Dermis microvascular lymphatic vessel endothelial cell (primary cell): Measurements from ENCODE around the gene TSPAN9. TPM values are rescaled to one million over a fixed set of nuclear protein-coding genes. Genes with fewer than 3 reads are reported as not detected.
"Not testable (repeated sequence)": the region's sequence is repeated elsewhere in the genome, so short reads cannot be mapped to it uniquely, and the experiment has no call there.

Experiments
- DNase-seq, 2 donors: peaks; one replicate each; pipeline versions ENCODE4 v3.0.0 to v3.0.0-alpha.2; 2010; ENCODE audit warnings: low read depth in 2 of 2
- total RNA-seq: library from RNA; depleted of rRNA; stranded (reverse); fragments of >200 nt; gene quantifications from 2 replicates; pipeline ENCODE4 v1.2.1, GENCODE V29; 2014

Gene TSPAN9
- total RNA-seq, 1 donor from 2014 or later: 68.3 TPM

DNA sequence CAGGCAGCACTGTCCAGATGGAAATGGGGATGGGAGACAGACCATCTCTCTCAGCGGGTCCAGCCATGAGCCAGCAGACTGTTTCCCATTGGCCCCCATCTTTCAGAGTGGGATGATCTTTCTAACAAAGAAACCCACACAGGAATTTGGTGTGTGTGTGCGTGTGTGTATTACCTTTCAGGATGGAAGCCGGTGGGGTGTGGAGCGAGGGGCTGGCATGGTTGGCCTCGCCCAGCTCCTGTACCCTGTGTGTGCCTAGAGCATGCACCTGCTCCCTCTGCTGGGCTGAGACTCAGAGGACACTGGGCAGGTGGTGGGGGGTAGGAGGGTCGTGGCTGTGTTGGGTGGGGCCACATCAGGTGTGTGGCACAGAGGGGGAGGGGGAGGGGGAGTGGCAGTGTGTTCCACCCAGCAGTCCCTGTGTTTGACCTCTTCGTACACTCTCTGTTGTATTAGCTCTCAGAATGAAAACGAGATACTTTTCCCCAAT lies 33.0 kb upstream of the TSPAN9 start:
- no peak for DNase-seq

DNA sequence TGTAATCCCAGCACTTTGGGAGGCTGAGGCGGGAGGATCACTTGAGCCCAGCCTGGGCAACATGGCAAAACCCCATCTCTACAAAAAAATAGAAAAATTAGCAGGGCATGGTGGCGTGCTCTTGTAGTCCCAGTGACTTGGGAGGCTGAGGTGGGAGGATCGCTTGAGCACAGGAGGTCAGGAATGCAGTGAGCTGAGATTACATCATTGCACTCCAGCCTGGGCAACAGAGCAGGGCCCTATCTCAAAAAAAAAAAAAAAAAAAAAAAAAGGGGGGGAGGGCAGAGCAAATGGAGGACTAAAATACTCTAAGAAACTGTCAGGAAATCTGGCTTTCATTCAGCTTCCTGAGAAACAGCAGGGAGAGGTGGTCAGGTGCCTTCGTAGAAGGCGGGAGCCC lies 31.7 kb upstream of the TSPAN9 start:
- DNase-seq: no peak

DNA sequence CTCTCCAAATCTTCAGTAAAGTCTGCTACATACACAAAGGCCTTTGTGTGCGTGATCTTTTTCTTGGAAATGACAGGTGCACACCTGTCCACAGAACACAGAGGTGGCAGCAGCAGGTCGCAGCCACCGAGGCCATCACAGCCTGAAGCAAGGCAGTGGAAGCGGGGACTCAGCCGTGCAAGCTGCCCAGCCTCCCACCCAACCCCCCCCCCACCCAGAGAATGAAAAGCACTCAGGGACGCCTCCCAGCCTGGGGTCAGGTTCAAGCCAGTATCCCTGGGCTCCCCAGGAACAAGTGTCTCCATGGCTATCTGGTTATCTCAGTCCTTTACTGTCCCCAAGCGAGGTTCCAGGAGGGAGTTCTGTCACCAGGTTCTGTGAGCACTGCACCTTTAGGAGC lies 31.2 kb upstream of the TSPAN9 start:
- no peak for DNase-seq

DNA sequence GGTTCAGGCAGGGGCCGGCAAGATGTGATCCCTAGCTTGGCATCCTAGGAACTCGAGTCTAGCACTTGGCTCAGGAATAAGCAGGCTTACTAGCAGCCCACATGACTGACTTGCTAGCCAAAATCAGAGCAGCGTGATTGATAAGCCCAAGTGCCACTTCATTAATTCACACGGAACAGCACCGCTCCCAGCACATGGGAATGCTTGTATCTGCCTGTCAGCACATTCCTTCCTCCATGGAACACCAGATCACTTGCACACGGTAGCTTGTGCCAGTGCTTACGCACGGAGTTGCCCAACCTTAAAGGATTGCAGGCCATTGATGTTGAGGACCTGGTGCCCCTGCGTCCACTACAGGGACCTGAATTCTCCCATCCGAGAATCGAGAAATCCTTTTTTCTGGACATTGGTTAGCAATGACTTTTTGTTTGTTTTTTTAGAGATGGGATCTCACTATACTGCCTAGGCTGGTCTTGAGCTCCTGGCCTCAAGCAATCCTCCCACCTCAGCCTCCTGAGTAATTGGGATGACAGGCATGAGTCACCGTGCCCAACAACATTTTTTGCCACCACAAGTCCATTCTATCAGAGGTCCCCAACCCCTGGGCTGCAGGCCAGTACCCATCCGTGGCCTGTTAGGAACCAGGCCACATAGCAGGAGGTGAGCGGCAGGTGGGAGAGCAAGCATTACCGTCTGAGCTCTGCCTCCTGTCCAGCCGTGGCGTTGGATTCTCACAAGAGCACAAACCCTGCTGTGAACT lies 30.6 kb upstream of the TSPAN9 start:
- no peak for DNase-seq

DNA sequence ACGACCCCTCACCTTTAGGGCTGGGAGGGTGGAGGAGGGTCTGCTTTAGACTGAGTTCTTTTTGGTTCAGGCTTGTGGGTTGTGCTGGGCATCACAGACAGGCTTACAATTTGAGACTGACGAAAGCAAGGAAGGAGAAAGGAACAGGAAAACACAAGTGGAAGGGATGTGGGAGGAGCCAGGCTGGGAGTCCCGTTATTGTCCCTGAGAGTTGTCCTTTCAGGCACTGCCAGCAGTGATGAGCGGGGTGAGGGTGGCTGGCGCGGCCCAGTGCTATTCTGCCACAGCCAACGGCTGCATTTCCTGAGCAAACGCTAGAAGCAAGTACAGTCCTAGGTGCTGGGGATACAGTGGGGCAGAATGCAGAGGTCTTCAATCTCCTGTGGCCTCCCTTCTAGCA lies 29.2 kb upstream of the TSPAN9 start:
- DNase-seq: peak in 1 of 2 donors; percentile 31

DNA sequence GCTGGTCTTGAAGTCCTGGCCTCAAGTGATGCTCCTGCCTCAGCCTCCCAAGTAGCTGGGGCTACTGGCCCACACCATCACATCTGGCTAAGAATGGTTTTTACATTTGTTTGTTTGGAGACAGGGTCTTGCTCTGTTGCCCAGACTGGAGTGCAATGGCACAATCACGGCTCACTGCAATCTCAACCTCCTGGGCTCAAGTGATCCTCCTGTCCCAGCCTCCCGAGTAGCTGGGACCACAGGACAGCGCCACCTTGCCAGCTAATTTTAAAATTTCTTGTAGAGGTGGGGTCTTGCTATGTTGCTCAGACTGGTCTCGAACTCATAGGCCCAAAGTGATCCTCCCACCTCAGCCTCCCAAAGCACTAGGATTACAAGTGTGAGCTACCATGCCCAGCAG lies 28.6 kb upstream of the TSPAN9 start:
- DNase-seq: no peak

DNA sequence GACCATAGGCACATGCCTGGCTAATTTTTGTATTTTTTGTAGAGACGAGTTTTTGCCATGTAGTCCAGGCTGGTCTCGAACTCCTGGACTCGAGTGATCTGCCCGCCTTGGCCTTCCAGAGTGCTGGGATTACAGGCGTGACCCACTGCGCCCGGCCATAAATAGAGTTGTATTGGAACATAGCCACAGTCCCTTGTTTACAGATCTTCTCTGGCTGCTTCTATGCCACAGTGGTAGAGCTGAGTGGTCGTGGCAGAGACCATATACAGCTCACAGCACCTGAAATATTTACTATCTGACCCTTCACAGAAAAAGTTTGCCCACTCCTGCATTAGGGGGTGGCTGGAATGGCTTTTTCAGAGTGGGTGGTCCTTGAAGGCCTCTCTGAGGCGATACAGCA lies 28.0 kb upstream of the TSPAN9 start:
- DNase-seq: no peak

DNA sequence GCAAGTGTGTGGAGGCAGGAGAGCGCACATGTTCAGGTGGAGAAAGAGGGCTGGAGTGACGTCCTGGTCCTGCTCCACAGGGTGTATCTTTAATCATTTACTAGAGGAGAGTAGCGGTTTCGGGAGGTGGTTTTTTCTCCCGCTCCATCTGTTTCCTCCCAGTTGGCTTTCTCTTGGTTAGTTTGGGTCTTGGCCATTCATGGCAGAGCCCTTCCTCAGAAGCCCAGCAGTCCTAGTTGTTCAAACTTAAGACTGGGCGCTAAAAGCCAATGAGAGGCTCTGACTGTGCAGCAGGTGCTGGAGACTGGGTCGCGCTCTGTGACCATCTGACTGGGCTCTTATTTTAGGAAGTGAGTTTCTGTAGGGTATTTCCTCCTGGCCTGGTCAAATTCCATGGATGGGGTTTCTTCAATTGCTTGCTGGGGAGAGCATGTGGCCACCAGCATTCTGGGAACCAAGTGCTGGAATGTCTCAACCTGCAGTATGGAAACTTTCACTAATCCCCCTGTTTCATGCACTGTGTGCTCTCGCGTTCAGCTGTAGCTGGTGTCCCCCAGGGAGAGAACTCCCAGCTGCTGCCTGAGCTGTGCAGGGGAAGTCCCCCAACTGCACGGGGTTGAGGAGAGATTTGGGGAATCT lies 27.4 kb upstream of the TSPAN9 start:
- DNase-seq: no peak

DNA sequence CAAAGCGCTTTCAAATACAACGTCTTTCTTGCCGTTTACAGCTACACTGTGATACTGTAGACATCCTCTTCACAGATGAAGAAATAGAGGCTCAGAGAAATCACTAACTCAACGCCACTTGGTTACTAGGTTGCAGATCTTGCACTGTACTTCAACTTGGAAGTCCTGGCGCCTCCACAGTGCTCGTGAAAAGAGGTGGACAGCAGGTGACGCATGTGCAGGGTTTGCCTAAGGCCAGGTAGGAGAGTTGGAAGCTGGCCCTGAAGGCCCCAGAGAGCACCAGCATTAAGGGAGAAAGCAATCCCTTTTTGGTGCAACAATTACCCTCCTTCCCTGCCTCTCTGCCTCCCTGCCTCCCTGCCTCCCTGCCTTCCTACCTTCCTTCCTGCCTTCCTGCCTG lies 22.8 kb upstream of the TSPAN9 start:
- DNase-seq: no peak

DNA sequence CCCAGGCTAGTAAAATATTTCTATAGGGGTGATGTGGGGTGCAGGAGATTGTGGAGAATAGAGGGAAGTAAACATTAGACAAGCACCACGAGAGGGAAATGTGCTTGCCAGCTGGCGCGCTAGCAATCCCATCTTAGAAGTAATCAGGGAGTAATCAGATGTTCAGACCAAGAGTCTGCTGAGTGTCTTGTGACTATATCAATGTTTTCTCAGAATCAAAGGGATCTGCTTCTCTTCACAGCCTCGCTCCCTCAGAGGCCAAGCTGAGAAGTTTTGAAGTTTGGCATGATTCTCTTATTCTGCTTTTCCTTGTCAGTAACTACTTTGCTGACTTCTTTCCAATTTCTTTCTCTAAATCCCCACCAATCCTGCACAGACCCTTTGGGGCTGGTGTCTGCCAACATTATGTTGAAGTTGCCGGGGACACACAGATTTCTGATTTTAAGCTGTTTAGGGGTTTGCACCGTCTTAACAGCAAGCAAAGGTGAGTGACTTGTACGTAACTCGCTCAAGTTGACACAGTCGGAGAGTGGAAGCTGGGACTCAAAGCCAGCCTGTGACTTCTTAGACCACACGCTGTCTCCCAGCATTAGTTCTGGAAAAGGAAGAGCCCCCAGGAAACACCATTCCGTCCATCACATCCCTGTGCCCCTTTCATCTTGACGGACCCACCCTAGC lies 22.0 kb upstream of the TSPAN9 start:
- DNase-seq: no peak

DNA sequence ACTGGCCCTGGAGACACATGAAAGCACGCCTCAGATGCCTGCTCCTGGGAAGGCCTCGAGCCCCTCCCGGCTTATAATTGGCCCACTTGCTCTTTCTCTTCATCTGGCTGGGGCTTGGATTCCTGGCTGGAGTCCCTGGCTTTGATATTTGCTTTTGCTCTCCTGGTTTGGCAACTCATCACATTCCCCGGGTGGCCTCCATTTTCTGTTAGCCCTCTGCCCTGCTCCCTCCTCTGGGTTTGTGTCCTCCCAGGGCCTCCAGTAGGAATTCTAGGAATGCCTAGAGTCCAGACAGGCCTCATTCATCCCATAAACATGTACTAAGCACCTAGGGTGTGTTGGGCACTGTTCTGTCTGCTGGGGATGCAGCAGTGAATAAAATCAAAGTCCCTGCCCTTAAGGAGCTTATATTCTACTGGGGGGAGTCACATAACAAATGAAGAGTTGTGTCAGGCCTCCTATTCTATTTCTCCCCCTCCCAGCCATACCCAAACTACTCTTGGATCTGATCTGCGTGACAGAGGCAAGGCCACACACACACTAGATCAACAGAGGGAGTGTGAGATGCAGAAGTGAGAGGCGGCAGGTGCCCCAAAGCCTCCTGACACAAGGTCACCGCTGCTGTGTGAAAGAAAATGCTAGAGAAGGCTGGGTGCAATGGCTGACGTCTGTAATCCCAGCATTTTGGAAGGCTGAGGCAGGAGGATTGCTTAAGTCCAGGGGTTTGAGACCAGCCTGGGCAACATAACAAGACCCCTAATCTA lies 21.3 kb upstream of the TSPAN9 start:
- DNase-seq: no peak

DNA sequence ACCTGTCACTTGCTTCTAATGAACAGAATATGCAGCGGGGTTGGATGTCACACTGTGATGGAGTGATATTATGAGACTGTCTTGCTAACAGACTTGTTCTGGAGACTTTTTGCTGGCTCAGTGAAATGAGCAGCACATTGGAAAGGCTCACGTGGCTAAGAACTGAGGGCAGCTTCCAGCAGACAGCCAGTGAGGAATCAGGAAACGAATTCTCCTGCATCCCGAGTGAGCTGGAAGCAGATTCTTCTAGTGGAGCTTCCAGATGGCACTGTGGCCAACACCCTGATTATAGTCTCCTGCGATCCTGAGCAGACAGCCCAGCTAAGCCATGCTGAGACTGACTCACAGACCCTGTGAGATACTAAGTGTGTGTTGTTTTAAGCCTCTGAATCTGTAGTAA lies 16.1 kb upstream of the TSPAN9 start:
- DNase-seq: no peak

DNA sequence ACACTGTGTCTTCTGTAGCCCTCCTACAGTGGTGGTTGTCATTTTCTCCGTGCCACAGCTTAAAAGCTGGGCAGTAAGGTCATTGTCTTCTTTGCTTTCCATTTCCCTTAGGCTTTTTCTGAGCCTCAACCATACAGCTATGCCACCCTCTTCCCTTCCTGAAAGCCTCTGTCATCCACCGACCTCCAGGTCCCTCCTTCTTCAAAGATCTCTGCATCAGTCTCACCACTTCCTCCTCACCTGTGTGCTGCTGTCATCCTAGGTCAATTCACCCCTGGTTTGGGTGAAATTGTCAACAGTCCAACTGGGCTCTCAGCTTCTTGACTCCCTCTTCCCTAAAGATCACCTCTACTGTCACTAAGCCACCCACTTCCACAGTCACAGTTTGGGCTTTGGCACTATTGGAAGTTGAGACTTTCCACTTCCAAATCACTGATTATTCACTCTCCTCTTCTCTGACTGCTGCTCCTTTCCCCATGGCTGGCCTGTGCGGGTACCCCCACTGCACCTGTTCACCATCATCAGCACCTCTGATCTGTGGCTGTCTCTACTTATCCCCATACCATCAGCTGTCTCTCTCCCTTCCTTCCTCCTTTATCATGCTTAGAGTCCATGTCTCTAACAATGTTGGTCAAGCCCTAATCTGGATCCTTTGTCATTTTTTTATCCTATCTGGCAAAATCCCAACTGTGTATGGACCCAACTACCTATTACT lies 15.5 kb upstream of the TSPAN9 start:
- DNase-seq: no peak

DNA sequence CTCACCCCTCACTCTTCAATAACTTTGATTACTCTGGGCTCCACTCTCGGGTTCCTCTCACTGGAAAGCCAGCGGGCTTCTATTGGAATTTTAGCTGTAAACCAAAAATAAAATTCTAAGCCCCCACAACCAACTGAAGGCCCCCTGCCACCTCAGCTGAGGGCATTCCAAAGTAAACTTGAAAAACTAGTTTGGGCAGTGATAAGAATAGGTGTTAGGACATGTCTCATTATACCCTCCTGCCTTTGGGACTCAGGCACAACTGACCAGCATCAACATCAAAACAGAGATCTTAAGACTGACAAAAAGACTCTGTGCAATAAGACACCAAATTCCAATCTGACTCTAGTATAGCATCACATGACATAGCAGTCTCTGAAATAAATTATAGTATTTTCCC lies 11.9 kb upstream of the TSPAN9 start:
- no peak for DNase-seq

DNA sequence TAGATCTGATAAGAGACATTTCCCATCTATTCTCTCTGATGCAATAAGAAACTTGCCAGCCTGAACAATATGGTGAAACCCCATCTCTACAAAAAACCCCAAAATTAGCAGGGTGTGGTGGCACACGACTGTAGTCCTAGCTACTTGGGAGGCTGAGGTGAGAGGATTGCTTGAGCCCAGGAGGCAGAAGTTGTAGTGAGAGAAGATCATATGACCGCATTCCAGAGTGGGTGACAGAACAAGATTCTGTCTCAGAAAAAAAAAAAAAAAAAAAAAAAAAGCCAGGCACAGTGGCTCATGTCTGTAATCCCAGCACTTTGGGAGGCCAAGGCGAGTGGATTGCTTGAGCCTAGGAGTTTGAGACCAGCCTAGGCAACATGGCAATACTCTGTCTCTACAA lies 11.3 kb upstream of the TSPAN9 start:
- not testable (repeated sequence) for DNase-seq

DNA sequence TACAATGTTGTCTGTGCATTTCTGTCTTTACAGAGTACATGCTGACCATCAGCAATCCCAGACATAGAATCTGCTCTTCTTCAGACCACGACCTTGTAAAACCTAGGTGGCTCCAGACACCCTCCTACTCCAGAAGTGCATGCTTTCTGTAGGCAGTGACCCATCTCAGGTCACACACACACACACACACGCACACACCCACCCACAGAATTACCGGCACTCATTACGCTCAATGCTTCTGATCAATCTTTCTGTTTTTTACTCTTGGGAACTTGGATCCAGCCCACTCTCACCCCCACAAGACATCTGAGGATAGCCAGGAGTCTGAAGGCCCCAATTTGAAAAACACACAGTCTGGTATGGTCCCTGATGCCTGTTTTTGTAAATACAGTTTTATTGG lies 7.5 kb upstream of the TSPAN9 start:
- no peak for DNase-seq

DNA sequence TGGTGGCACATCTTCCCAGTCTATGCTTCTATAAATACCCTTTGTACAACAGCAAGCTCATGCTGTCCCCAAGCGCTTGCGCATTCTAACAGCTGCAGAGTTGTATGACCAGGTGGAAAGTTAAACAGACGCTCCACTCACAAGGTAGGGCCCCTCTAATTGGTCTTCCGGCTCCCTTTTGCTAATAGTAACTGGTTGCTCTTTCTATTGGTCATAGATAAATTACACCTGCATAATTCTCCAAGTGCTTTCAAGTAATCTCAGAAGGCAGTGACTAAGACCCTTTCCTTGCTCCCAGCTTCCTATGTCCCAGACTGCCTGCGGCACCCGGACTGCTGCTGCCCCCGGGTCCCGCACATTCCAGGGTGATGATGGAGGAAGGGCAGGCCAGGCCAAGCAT lies 6.1 kb upstream of the TSPAN9 start:
- no peak for DNase-seq

DNA sequence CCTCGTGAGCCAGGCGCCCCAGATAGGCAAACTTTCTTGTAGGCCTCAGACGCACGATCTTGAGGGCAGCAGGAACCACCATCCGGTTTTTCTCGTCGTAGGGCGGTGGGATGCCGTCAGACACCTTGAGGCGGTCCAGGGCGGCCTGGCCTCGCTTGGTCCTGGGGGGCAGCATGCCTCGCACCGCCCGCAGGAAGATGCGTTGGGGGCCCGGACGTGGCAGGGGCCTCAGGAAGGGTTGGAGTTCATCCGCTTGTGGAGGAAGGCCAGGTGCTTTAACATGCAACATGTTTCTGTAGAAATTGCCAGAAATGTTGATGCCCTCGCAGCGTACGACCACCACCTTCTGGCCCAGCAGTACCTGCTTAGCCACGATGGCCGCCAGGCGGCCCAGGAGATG lies 5.5 kb upstream of the TSPAN9 start:
- DNase-seq: no peak

DNA sequence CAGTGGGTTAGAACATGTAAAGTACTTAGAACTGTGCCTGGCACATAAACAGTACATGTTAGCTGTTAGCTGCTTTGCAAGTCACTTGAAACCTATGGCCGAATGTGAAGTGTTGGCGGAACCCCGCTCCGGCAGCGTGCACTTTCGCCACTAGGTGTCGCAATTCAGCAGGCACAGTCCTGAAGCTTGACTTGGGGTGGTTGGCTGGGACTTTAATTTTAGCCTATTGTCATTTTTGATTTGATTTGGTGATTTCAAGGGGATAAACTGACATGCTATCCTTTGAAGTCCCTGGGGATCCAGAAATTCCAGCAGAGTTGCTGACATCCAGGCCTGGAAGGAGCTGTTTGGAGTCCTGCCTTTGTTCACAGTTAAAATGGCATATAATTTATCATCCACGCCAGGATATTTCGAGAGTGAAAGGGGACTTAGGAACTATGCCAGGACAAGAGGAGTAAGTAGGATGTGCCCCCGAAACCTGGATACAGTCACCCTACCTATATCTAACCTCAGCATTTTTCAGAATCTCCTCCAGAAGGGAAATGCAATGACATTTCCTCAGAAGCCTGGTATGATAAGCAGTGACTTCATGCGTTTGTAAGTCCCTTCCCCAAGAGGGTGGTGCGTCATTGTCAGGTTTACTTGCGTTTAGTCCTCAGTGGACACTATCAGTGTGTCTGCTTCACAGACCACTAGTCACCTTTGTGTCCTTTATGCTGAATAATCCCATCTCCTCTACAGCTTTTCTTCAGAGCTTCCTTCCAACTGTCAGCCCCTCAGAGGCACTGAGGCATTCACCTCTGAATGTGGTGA lies 3.5 kb upstream of the TSPAN9 start:
- DNase-seq: peak; percentile 82 to 85

DNA sequence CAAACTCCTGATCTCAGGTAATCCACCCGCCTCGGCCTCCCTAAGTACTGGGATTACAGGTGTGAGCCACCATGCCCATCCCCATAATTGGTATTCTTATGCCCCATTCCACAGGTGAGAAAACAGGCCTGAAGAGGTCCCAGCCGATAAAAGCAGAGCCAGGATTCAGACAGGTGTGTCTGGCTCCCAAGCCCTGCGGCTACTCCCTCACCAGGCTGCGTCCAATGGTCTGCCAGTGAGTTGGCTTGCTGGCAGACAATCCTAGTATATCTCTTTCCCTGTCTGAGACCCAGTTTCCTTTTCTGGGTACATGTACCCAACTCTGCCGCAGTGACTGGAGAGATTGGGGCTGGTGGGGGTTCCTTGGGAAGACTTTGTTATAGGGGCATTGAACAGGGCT lies 1.9 kb upstream of the TSPAN9 start:
- no peak for DNase-seq
